Thoracic aorta (tissue), 2 donors: Measurements from ENCODE around the gene WNK4. TPM values are rescaled to one million over a fixed set of nuclear protein-coding genes. Genes with fewer than 3 reads are reported as not detected.

Source experiments
- ATAC-seq: fragments of 150-250 bp; one replicate; pipeline ENCODE4 v1.8.0; 2017; ENCODE audit warnings: low read depth; ENCODE audit not compliant: insufficient number of reproducible peaks, low FRiP score
- DNase-seq: peaks from one replicate; pipeline ENCODE4 v3.0.0-alpha.2; 2020; ENCODE audit warnings: low spot score
- H3K27ac ChIP-seq, 2 donors: fragments of 200-600 bp; sonication (generic); 1 replicate in 1 of 2; 2 replicates in 1 of 2; pipeline ENCODE4 v1.5.1; 2016; ENCODE audit warnings: mild to moderate bottlenecking in 2 of 2, moderate library complexity in 2 of 2
- H3K27me3 ChIP-seq: fragments of 200-600 bp; sonication (generic); replicated peaks from 2 replicates; pipeline ENCODE4 v1.6.0; 2016; ENCODE audit warnings: mild to moderate bottlenecking; ENCODE audit not compliant: insufficient read depth
- H3K36me3 ChIP-seq: fragments of 200-600 bp; sonication (generic); one replicate; pipeline ENCODE4 v1.5.1; 2016
- H3K4me1 ChIP-seq, 2 donors: fragments of 200-600 bp; sonication (generic); 1 replicate in 1 of 2; 2 replicates in 1 of 2; pipeline versions ENCODE4 v1.5.1 to v1.6.0; 2016; ENCODE audit warnings: low read depth in 2 of 2, mild to moderate bottlenecking in 1 of 2; ENCODE audit not compliant: control insufficient read depth in 1 of 2
- H3K4me3 ChIP-seq: fragments of 200-600 bp; sonication (generic); 2 replicates; pipeline ENCODE4 v1.5.1; 2016; ENCODE audit warnings: mild to moderate bottlenecking
- H3K9me3 ChIP-seq: fragments of 200-600 bp; sonication (generic); 2 replicates; pipeline ENCODE4 v1.5.1; 2016
- total RNA-seq, 2 donors: library from RNA; depleted of rRNA; stranded (reverse); fragments of >200 nt; gene quantifications; one replicate each; pipeline versions ENCODE4 v1.1.0 to v1.2.3, GENCODE V29; 2016
- TF ChIP-seq, protein P1 (sequence below): fragments of 200-600 bp; sonication (generic); IDR thresholded peaks from one replicate; pipeline ENCODE4 v1.5.1; 2019; ENCODE audit warnings: antibody characterized with exemption

Gene WNK4
- total RNA-seq, 2 donors from 2014 or later = not detected

DNA sequence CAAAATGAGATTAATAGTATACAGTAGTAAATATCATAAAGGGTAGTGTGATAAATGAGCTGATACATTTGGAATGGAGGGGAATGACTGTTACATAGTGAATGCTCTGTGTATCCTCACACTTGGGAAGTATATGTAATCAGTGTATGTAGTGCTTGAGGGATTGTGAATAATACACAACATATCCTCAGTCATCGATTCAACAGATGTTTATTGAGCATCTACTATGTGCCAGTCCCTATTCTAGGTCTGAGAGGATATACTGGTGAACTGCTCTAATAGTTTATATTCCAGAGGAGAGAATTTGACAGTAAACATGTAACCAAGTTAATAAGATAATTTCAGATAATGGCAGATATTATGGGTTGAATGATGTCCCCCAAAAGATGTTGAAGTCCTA, 47.1 kb downstream of the WNK4 start:
- peaks cover 12 to 22% of the 10 kb centered on the region in 2 donors for H3K4me1 ChIP-seq
- H3K27ac ChIP-seq = no peak overlapping the region
- H3K36me3 ChIP-seq = no peaks in the 10 kb centered on the region
- no peaks in the 10 kb centered on the region for H3K27me3 ChIP-seq
- TF ChIP-seq, protein P1, sequence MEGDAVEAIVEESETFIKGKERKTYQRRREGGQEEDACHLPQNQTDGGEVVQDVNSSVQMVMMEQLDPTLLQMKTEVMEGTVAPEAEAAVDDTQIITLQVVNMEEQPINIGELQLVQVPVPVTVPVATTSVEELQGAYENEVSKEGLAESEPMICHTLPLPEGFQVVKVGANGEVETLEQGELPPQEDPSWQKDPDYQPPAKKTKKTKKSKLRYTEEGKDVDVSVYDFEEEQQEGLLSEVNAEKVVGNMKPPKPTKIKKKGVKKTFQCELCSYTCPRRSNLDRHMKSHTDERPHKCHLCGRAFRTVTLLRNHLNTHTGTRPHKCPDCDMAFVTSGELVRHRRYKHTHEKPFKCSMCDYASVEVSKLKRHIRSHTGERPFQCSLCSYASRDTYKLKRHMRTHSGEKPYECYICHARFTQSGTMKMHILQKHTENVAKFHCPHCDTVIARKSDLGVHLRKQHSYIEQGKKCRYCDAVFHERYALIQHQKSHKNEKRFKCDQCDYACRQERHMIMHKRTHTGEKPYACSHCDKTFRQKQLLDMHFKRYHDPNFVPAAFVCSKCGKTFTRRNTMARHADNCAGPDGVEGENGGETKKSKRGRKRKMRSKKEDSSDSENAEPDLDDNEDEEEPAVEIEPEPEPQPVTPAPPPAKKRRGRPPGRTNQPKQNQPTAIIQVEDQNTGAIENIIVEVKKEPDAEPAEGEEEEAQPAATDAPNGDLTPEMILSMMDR = no peak
- DNase-seq (no peak), ATAC-seq (no peak)
- no peak overlapping the region for H3K4me3 ChIP-seq
- no peaks in the 10 kb centered on the region for H3K9me3 ChIP-seq

DNA sequence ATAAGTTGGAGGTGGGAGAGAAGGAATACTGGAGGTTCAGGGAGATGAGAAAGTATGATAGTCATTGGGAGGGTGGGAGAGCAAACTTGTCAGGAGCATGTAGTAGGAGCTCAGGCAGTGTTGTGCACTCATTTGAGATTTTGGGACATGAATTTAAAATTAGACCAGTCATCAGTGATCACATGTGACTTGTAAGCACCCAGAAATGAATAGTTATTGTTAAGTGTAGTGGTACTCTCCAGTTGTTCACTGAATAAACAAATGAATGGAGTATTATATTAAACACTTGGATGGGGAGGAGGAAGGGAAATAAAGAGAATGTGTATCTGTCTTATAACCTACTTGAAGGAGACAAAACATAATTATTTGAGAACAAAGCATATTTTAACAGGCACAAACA, 50.6 kb downstream of the WNK4 start:
- TF ChIP-seq, protein P1 = no peak
- Histone ChIP-seq H3K36me3 (no peaks in the 10 kb centered on the region), H3K9me3 (no peaks in the 10 kb centered on the region), H3K4me3 (no peak overlapping the region), H3K27me3 (no peaks in the 10 kb centered on the region), H3K27ac (no peak overlapping the region), H3K4me1 (peaks cover 9 to 20% of the 10 kb centered on the region in 2 donors)
- ATAC-seq (no peak), DNase-seq (no peak)

DNA sequence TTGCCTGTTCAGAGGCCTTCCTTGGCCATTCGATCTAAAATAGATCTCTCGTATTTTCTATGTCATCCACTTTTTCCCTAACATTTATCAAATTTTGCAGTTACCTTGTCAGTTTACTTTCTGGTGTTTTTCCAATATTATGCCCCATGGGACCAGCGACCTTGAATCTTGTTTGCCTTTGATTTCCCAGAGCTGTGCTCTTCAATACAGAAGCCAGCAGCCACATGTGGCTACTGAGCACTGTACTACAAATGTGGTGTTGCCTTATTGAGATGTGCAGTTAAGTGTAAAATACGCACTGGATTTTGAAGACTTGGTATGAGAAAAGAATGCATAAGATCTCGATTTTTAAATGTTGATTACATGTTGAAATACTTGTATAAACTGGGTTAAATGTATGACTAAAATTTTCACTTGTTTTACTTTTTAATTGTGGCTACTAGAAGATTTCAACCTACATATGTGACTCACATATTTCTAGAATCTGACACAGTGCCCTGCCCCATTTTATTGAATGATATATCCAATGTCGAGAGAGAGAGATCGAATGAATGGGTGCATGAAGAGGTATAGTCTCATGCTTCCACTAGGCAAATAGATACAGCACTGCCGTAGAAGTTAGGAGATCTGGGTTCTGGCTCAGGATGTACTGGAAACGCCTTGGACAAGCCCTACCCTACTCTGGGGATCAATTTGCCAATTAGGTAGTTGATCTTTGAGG, 52.0 kb downstream of the WNK4 start:
- Histone ChIP-seq H3K4me3 (peak overlapping the region; percentile 96), H3K36me3 (peaks cover 5% of the 10 kb centered on the region), H3K4me1 (peaks cover 9 to 20% of the 10 kb centered on the region in 2 donors), H3K27me3 (no peaks in the 10 kb centered on the region), H3K27ac (peak overlapping the region; percentile 84 to 85), H3K9me3 (no peaks in the 10 kb centered on the region)
- TF ChIP-seq, protein P1 = no peak
- DNase-seq (no peak), ATAC-seq (no peak)

DNA sequence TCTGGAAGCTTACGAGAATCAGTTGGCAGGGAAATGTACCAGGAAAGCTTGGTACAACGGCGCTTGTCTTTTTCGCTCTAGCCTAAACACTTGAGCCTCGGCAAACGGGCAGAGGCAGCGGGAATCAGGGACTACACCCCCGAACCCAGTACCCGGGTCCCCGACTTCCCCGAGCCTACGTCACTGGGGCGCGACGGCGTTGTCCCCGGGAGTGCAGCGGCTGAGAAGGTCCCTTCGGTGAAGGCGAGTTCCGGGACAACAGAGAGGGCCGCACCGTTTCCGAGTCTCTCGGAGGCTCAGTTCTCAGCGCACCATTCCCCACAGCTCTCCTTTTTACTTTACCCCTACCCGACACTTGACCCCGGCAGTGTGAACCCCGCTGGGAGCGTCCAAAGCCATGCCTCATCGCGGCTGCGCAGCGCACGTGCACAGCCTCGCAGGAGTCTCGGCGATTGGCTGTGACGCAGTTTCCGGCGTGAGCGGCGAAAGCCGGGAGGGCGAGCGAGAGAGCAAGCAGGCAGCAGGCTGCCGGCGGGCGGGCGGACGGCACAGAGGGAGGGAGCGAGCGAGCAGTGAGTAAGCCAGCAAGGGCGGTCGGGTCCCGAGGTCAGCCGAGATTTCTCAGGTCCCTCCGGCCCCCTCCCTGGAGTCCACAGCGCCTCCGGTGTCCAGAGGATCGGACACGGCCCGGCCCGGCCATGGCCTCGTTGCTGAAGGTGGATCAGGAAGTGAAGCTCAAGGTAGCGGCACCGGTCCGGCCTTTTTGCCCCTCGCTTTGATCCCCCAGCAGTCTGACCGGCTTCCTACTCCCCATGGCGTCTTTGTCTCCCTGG, 52.7 kb downstream of the WNK4 start, which contains the start of gene PSME3:
Gene PSME3, plus strand, starts transcription at position 464 of the 833 bp plus-strand sequence. Its CDS starts 235 bp downstream, at position 699.
- Histone ChIP-seq H3K27me3 (no peaks in the 10 kb centered on the region), H3K4me3 (peak within 1 kb of the TSS; percentile 96), H3K36me3 (peaks cover 13% of the 10 kb centered on the region), H3K27ac (peak within 1 kb of the TSS; percentile 84 to 85), H3K4me1 (peaks cover 9 to 20% of the 10 kb centered on the region in 2 donors), H3K9me3 (no peaks in the 10 kb centered on the region)
- ATAC-seq (peak; percentile 79), DNase-seq (peak; percentile 71)
- TF ChIP-seq, protein P1 = no peak

DNA sequence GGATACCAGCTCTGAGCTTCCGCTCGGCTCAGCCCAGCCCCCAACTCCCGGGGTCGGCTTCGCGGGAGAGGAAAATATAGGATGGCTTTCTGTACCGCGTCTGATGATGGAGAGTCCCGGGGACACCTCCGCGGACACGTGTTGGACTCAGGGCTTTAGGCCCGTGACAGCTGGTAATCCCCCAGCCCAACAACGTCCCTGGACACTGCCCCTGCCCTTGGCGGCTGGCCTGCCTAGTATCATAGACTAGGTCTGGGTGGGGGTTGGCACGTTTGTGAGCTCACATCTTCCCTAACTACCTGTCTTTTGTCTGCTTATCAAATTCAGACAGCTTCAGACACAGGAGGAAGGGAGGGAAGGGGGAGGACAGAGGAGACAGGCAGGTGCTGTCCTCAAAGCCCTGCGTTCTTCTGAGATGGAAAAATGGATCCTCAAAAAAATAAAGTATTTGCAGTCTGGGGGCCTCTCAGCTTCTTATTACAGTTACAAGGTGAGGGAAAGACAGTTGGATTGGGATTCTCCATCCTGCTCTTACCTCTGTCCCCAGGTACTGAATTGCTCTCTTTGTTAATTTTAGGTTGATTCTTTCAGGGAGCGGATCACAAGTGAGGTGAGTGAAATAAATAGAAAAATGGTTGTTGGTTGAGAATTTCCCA, 53.5 kb downstream of the WNK4 start:
- TF ChIP-seq, protein P1 = no peak

More for the DNA sequence above, 53.5 kb downstream of the WNK4 start:
- H3K4me1 ChIP-seq = peaks cover 9 to 20% of the 10 kb centered on the region in 2 donors
- peak overlapping the region; percentile 96 for H3K4me3 ChIP-seq
- DNase-seq (no peak), ATAC-seq (no peak)
- no peaks in the 10 kb centered on the region for H3K9me3 ChIP-seq
- H3K36me3 ChIP-seq = peaks cover 20% of the 10 kb centered on the region
- H3K27ac ChIP-seq = peak overlapping the region; percentile 84 to 85
- H3K27me3 ChIP-seq = no peaks in the 10 kb centered on the region
